CD4-positive, alpha-beta T cell treated with Interleukin-2 at 100 ng/mL for 4 hours (primary cell): ENCODE data around the gene SMIM29.
"Not testable (repeated sequence)": the region's sequence is repeated elsewhere in the genome, so short reads cannot be mapped to it uniquely, and the experiment has no call there.

Experiments used
- DNase-seq: peaks from one replicate; pipeline ENCODE4 v3.0.0-alpha.2; 2020; ENCODE audit warnings: low spot score

Gene SMIM29

GRCh38 chr6:34269132-34269531 lies 20.3 kb upstream of the SMIM29 start:
- not testable (repeated sequence) for DNase-seq

GRCh38 chr6:34267746-34268145 lies 18.9 kb upstream of the SMIM29 start:
- DNase-seq: no peak

- DNase-seq: not testable (repeated sequence)
Measured at GRCh38 chr6:34263484-34263883, 14.7 kb upstream of the SMIM29 start.

- no peak for DNase-seq
Measured at GRCh38 chr6:34260576-34261267, 11.9 kb upstream of the SMIM29 start.

GRCh38 chr6:34259529-34260069 lies 10.8 kb upstream of the SMIM29 start:
- no peak for DNase-seq

- not testable (repeated sequence) for DNase-seq
Measured at GRCh38 chr6:34252395-34252794, 3.6 kb upstream of the SMIM29 start.

GRCh38 chr6:34249469-34250261 lies 859 bp upstream of the SMIM29 start:
- no peak for DNase-seq

GRCh38 chr6:34248198-34248726 lies 544 bp downstream of the SMIM29 start:
- DNase-seq: peak; percentile 44

- DNase-seq: no peak
Measured at GRCh38 chr6:34247481-34248197, 1.2 kb downstream of the SMIM29 start.

- DNase-seq: peak; percentile 45
Measured at GRCh38 chr6:34246563-34247391, 2.0 kb downstream of the SMIM29 start.

- DNase-seq: no peak
Measured at GRCh38 chr6:34246249-34246562, 2.6 kb downstream of the SMIM29 start.

- DNase-seq: not testable (repeated sequence)
Measured at GRCh38 chr6:34245761-34246140, 3.1 kb downstream of the SMIM29 start.

- not testable (repeated sequence) for DNase-seq
Measured at GRCh38 chr6:34245032-34245760, 3.6 kb downstream of the SMIM29 start.

GRCh38 chr6:34243901-34244884 lies 4.6 kb downstream of the SMIM29 start:
- peak; percentile 77 for DNase-seq

- DNase-seq: peak; percentile 39
Measured at GRCh38 chr6:34243131-34243771, 5.6 kb downstream of the SMIM29 start.

- no peak for DNase-seq
Measured at GRCh38 chr6:34242252-34243130, 6.3 kb downstream of the SMIM29 start.

- no peak for DNase-seq
Measured at GRCh38 chr6:34241351-34242215, 7.2 kb downstream of the SMIM29 start.
